Naive B cell (primary cell): ENCODE measurements around the gene YIF1A. TPM values are rescaled to one million over a fixed set of nuclear protein-coding genes. Genes with fewer than 3 reads are reported as not detected.
A peak's percentile ranks its signal among the peaks of the same experiment; 100 is the strongest.

Source experiments
- ATAC-seq, 2 donors: fragments of 150-1000 bp; cut with Tn5 transposase; 2 replicates each; pipeline ENCODE4 v1.10.0; 2021; ENCODE audit warnings: low read depth in 2 of 2, mild to moderate bottlenecking in 2 of 2, moderate library complexity in 2 of 2
- DNase-seq: peaks from one replicate; pipeline ENCODE4 v3.0.0; 2022
- H3K27ac Mint-ChIP-seq, 6 donors: one replicate each; pipeline ENCODE4 v1.8.0; 2020 to 2022; ENCODE audit warnings: mild to moderate bottlenecking in 6 of 6, mixed read lengths in 6 of 6, moderate library complexity in 5 of 6, inconsistent platforms in 2 of 6
- H3K27me3 Mint-ChIP-seq, 3 donors: one replicate each; pipeline ENCODE4 v1.8.0; 2021 to 2022; ENCODE audit warnings: mixed read lengths in 3 of 3, mild to moderate bottlenecking in 1 of 3
- H3K36me3 Mint-ChIP-seq, 2 donors: one replicate each; pipeline ENCODE4 v1.8.0; 2020 to 2022; ENCODE audit warnings: mixed read lengths in 2 of 2, inconsistent platforms in 1 of 2, mild to moderate bottlenecking in 1 of 2
- H3K4me1 Mint-ChIP-seq, 3 donors: one replicate each; pipeline ENCODE4 v1.8.0; 2020 to 2022; ENCODE audit warnings: mixed read lengths in 3 of 3, inconsistent platforms in 1 of 3, mild to moderate bottlenecking in 1 of 3, moderate library complexity in 1 of 3
- H3K4me3 Mint-ChIP-seq, 8 donors: one replicate each; pipeline ENCODE4 v1.8.0; 2020 to 2022; ENCODE audit warnings: mild to moderate bottlenecking in 8 of 8, mixed read lengths in 8 of 8, moderate library complexity in 8 of 8, inconsistent platforms in 2 of 8
- H3K9me3 Mint-ChIP-seq, 7 donors: one replicate each; pipeline ENCODE4 v1.8.0; 2020 to 2022; ENCODE audit warnings: mixed read lengths in 7 of 7, mild to moderate bottlenecking in 5 of 7, inconsistent platforms in 2 of 7, moderate library complexity in 1 of 7
- polyA plus RNA-seq, 6 donors: library from polyadenylated mRNA; unstranded; fragments of 300-500 nt; fragmentation: Illumina TruSeq; gene quantifications; one replicate each; pipeline ENCODE4 v1.2.3, GENCODE V29; 2021; ENCODE audit warnings: low read depth in 6 of 6

YIF1A gene
- polyA plus RNA-seq, 6 donors from 2014 or later: 57.1 to 82.1 (median 66.0) TPM

DNA sequence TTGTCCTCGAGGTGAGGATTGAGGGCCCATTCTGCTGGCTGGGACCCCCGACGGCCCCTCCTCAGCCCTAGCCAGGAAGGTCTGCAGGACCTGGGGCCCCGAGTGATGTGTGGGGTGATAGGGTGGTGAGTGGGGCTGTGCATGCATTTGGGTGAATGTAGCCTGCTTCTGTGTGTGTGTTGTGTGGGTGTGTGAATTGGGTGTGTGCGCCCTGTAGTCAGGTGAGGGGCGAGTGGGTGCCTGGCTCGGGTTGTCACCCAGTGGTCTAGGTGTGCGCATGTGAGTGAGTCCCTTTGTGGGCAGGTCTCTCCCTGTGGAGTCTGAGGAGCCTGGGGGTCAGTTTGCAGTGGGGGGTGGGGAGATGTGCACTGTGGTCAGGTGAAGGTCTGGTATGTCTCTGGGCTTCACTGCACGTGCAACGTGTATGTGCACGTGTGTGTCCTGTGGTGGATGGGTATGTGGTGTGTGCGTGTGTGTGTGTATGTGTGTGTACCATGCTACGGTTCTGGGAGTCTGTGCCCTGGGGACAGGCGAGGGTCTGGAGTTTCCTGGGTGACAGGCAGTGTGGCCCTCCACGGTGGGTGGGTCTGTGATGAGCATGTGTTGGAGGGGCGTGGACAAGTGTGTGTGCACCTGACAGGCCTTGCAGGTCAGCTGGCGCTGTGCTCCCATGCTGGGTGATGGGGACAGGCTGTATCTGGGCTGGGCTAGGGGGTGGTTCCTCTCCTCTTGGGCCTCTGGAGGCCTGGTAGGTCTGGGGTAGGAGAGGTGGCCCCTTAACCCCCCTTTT, 3.8 kb upstream of the YIF1A start:
- H3K4me1 Mint-ChIP-seq: peaks cover 29 to 36% (median 31%) of the 10 kb centered on the region in 3 donors
- no peaks in the 10 kb centered on the region for H3K36me3 Mint-ChIP-seq
- no peak for DNase-seq
- ATAC-seq: no peak
- peaks cover 23 to 45% (median 28%) of the 10 kb centered on the region in 3 donors for H3K27me3 Mint-ChIP-seq
- peaks cover 0 to 1% (median 0%) of the 10 kb centered on the region in 7 donors for H3K9me3 Mint-ChIP-seq
- peak overlapping the region in 2 of 6 donors; percentile 41 to 76 for H3K27ac Mint-ChIP-seq
- H3K4me3 Mint-ChIP-seq: peak overlapping the region in 7 of 8 donors; percentile 10 to 89 (median 74)

- peak within 1 kb of the TSS in 2 of 6 donors; percentile 41 to 76 for H3K27ac Mint-ChIP-seq
- no peak for DNase-seq
These were observed 3.0 kb upstream of the YIF1A start, which contains the start of gene TMEM151A for GRCh38 chr11:66291706-66292542. Gene TMEM151A (plus strand): TSS chr11:66291894. CDS start chr11:66292014, 120 bp downstream.

GRCh38 chr11:66291303-66291705, 2.4 kb upstream of the YIF1A start:
- DNase-seq: no peak
- H3K4me1 Mint-ChIP-seq: peaks cover 33 to 45% (median 42%) of the 10 kb centered on the region in 3 donors
- H3K9me3 Mint-ChIP-seq: peaks cover 0 to under 1% (median 0%) of the 10 kb centered on the region in 7 donors
- no peak overlapping the region for H3K27ac Mint-ChIP-seq
- H3K27me3 Mint-ChIP-seq: peaks cover 23 to 33% (median 23%) of the 10 kb centered on the region in 3 donors
- ATAC-seq: no peak
- no peaks in the 10 kb centered on the region for H3K36me3 Mint-ChIP-seq
- peak overlapping the region; percentile 45 to 97 (median 82) for H3K4me3 Mint-ChIP-seq

More at GRCh38 chr11:66291706-66292542, 3.0 kb upstream of the YIF1A start, which contains the start of gene TMEM151A:
- Mint-ChIP-seq H3K36me3 (no peaks in the 10 kb centered on the region), H3K4me1 (peaks cover 33 to 42% (median 39%) of the 10 kb centered on the region in 3 donors), H3K4me3 (peak within 1 kb of the TSS; percentile 84 to 97 (median 90)), H3K9me3 (peaks cover 0 to 1% (median 0%) of the 10 kb centered on the region in 7 donors), H3K27me3 (peaks cover 23 to 40% (median 28%) of the 10 kb centered on the region in 3 donors)
- ATAC-seq: no peak

DNA sequence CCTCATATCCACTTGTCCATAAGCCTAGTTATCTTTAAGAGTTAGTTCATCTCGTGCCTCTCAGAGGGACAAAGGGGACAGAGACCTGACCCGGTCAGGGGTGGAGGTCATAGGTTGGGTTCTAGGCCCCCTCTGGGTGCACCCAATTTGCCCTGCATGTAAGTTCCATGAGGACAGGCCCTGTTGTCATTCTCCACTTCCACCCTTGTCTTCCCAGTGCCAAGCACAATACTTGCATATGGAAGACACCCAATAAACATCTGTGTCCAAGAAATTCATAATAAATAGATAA, 1.3 kb upstream of the YIF1A start:
- Mint-ChIP-seq H3K27me3 (peaks cover 18 to 29% (median 23%) of the 10 kb centered on the region in 3 donors), H3K4me3 (peak overlapping the region; percentile 84 to 98 (median 94)), H3K27ac (peak overlapping the region in 2 of 6 donors; percentile 59 to 84), H3K36me3 (no peaks in the 10 kb centered on the region), H3K9me3 (no peaks in the 10 kb centered on the region), H3K4me1 (peaks cover 35 to 45% (median 39%) of the 10 kb centered on the region in 3 donors)
- ATAC-seq (no peak), DNase-seq (no peak)

- Mint-ChIP-seq H3K27ac (peak overlapping the region; percentile 46 to 98 (median 95)), H3K9me3 (no peaks in the 10 kb centered on the region), H3K4me1 (peaks cover 36 to 45% (median 39%) of the 10 kb centered on the region in 3 donors), H3K27me3 (peaks cover 18 to 29% (median 23%) of the 10 kb centered on the region in 3 donors), H3K36me3 (no peaks in the 10 kb centered on the region), H3K4me3 (peak overlapping the region; percentile 84 to 98 (median 94))
- DNase-seq: no peak
- ATAC-seq: peak; percentile 29 to 43
These were observed 796 bp upstream of the YIF1A start for GRCh38 chr11:66289548-66290329.

DNA sequence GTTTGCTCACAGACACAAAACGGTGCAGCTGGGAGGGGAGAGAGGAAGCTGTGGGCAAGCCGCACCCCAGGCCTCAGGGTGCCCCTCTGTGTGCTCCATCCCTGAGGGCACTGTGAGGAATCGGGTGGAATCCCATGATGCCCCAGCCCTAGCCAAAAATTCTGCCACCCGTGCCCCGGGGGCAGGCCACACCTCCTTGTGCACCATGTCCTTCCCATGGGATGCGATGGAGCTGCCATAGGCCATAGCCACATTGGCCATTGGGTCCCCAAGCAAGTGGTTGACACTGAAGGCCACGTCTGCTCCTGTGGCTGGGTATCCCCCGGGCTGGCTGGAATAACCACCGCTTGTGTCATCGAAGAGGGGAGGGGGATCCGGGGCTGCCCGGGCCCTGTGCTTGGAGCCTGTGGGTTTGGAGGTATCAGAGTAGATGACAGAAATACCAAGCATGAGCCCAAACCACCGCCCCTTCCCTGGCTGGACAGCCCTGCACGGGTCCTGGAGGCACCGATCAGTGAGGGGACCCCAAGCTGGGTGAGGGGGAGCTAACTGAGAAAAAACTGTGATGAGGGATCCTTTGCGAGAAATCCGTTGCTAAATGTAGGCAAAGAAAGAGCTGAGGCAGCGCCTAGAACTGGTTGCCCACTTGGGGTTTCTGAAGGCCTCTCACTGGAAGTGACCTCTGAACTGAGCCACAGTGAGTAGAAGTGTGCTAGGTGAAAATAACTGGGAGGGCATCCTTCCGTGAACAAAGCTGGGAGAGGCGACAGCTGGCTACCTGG, 863 bp downstream of the YIF1A start:
- no peaks in the 10 kb centered on the region for H3K9me3 Mint-ChIP-seq
- no peak for ATAC-seq
- H3K4me3 Mint-ChIP-seq: peak overlapping the region; percentile 84 to 98 (median 92)
- no peak for DNase-seq
- no peaks in the 10 kb centered on the region for H3K36me3 Mint-ChIP-seq
- peaks cover 36 to 54% (median 43%) of the 10 kb centered on the region in 3 donors for H3K4me1 Mint-ChIP-seq
- peak overlapping the region in 5 of 6 donors; percentile 70 to 96 (median 84) for H3K27ac Mint-ChIP-seq
- H3K27me3 Mint-ChIP-seq: peaks cover 9 to 16% (median 15%) of the 10 kb centered on the region in 3 donors

GRCh38 chr11:66287211-66287888, 1.6 kb downstream of the YIF1A start:
- DNase-seq (no peak), ATAC-seq (no peak)
- peak overlapping the region; percentile 57 to 97 (median 82) for H3K4me3 Mint-ChIP-seq
- H3K27me3 Mint-ChIP-seq: peaks cover 2 to 10% (median 8%) of the 10 kb centered on the region in 3 donors
- H3K36me3 Mint-ChIP-seq: no peaks in the 10 kb centered on the region
- H3K27ac Mint-ChIP-seq: peak overlapping the region in 3 of 6 donors; percentile 60 to 89 (median 84)
- H3K9me3 Mint-ChIP-seq: no peaks in the 10 kb centered on the region
- H3K4me1 Mint-ChIP-seq: peaks cover 38 to 56% (median 42%) of the 10 kb centered on the region in 3 donors

DNA sequence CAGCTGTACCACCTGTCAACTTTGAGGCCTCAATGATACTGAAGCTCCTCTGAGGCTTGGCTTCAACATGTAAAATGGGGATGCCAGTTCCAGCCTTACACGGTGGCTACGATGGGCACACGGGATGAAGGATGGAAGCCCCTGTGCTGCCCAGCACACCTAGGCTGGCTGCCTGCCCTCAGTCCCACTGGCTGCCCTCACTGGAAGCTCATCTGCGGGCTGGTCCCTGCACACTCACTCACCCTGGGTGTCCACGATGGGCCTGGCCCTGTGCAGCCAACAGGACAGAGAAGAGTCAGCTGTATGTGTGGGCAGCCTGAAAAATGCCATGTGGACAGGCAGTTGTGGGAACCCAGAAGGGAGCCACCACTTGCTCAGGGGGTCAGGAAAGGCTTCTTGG, 2.2 kb downstream of the YIF1A start:
- Mint-ChIP-seq H3K9me3 (no peaks in the 10 kb centered on the region), H3K36me3 (no peaks in the 10 kb centered on the region), H3K4me1 (peaks cover 43 to 62% (median 48%) of the 10 kb centered on the region in 3 donors), H3K27ac (peak overlapping the region in 1 of 6 donors; percentile 39), H3K4me3 (peak overlapping the region in 5 of 8 donors; percentile 8 to 89 (median 45)), H3K27me3 (peaks cover 0 to 10% (median 6%) of the 10 kb centered on the region in 3 donors)
- DNase-seq (no peak), ATAC-seq (no peak)

DNA sequence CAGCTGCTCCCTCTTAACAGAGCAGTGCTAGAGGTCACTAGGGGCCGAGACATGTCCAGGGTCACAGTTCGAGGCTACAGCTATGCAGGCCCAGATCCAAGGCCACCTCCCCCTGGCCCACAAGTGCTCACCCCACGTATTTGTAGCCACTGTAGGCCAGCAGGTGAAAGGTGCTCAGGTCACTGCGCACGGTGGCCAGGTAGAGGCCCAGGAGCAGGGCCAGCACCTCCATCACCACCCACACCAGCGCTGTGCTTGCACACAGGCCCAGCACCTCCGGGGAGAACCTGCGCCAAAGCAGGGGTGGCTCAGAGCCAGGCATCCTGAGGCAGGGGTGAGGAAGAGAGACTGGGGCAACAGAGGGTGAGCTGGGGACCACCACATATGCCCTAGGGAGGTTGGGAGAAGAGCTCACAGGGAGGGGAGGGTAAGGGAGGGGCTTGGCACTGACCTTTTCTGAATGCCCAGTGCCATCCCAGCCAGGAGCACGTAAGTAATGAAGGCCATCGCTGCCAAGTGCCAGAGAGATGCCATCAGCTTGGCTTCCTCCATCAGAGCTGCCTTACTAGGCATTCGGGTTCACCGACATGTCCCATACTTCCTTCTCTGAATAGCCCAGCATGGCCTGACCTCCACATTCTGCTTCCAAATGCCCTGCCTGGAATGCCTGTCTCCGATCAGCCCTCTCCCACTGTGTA, 3.5 kb downstream of the YIF1A start:
- no peaks in the 10 kb centered on the region for H3K9me3 Mint-ChIP-seq
- no peak for ATAC-seq

GRCh38 chr11:66284526-66285078, 4.3 kb downstream of the YIF1A start:
- Mint-ChIP-seq H3K27ac (peak overlapping the region in 3 of 6 donors; percentile 20 to 74 (median 47)), H3K9me3 (no peaks in the 10 kb centered on the region), H3K4me1 (peaks cover 46 to 56% (median 48%) of the 10 kb centered on the region in 3 donors), H3K27me3 (peaks cover 4 to 10% (median 5%) of the 10 kb centered on the region in 3 donors), H3K4me3 (peak overlapping the region in 1 of 8 donors; percentile 89), H3K36me3 (no peaks in the 10 kb centered on the region)
- DNase-seq: no peak
- ATAC-seq: no peak

More for the DNA sequence above, 3.5 kb downstream of the YIF1A start:
- Mint-ChIP-seq H3K36me3 (no peaks in the 10 kb centered on the region), H3K27ac (peak overlapping the region in 1 of 6 donors; percentile 74), H3K27me3 (peaks cover 0 to 7% (median 6%) of the 10 kb centered on the region in 3 donors), H3K4me1 (peaks cover 51 to 62% (median 53%) of the 10 kb centered on the region in 3 donors), H3K4me3 (peak overlapping the region in 4 of 8 donors; percentile 26 to 89 (median 44))
- DNase-seq: no peak
